Measurements from ENCODE around the gene AMER1.

AMER1 gene

GRCh38 chrX:64205441-64205734 lies at the start of gene AMER1:
AMER1 (minus strand) TSS chrX:64205708; CDS start chrX:64193286, 12,422 bp downstream.
- DNase-seq, result no peak

- DNase-seq, result no peak
Observed at GRCh38 chrX:64230123-64230970, 24.8 kb upstream of the AMER1 start, which contains the start of gene ASB12. ASB12 (minus strand) TSS chrX:64230607; CDS start chrX:64225650, 4,957 bp downstream.

GRCh38 chrX:64229154-64229553 lies 23.6 kb upstream of the AMER1 start:
- no peak for DNase-seq

- DNase-seq, result no peak
Observed at GRCh38 chrX:64218023-64218422, 12.5 kb upstream of the AMER1 start.

GRCh38 chrX:64213989-64214388 lies 8.5 kb upstream of the AMER1 start:
- DNase-seq, result peak; percentile 9

- DNase-seq, result no peak
Observed at GRCh38 chrX:64206556-64207162, 1.2 kb upstream of the AMER1 start.

GRCh38 chrX:64205735-64206501 lies 410 bp upstream of the AMER1 start:
- DNase-seq, result peak; percentile 95

GRCh38 chrX:64204701-64205440 lies 637 bp downstream of the AMER1 start:
- peak; percentile 64 for DNase-seq

- peak; percentile 55 for DNase-seq
Observed at GRCh38 chrX:64204252-64204651, 1.3 kb downstream of the AMER1 start.

- DNase-seq, result no peak
Observed at GRCh38 chrX:64202808-64203325, 2.6 kb downstream of the AMER1 start.

- DNase-seq, result no peak
Observed at GRCh38 chrX:64198036-64198435, 7.5 kb downstream of the AMER1 start.

- no peak for DNase-seq
Observed at GRCh38 chrX:64196606-64197005, 8.9 kb downstream of the AMER1 start.

GRCh38 chrX:64195862-64196261 lies 9.6 kb downstream of the AMER1 start:
- no peak for DNase-seq

GRCh38 chrX:64192673-64193072 lies 12.8 kb downstream of the AMER1 start:
- no peak for DNase-seq

GRCh38 chrX:64192040-64192439 lies 13.5 kb downstream of the AMER1 start:
- DNase-seq, result peak; percentile 11

- peak; percentile 20 for DNase-seq
Observed at GRCh38 chrX:64191281-64192010, 14.1 kb downstream of the AMER1 start.

GRCh38 chrX:64190136-64190740 lies 15.3 kb downstream of the AMER1 start:
- DNase-seq, result peak; percentile 23

- no peak for DNase-seq
Observed at GRCh38 chrX:64188901-64189300, 16.6 kb downstream of the AMER1 start.

- DNase-seq, result no peak
Observed at GRCh38 chrX:64187762-64188150, 17.8 kb downstream of the AMER1 start.

- DNase-seq, result no peak
Observed at GRCh38 chrX:64186974-64187761, 18.3 kb downstream of the AMER1 start.

GRCh38 chrX:64184396-64184795 lies 21.1 kb downstream of the AMER1 start:
- DNase-seq, result no peak

Data from islet precursor cell (in vitro differentiated cells).